GM20000 (cell line): ENCODE measurements around the gene PTPRM.

Experiments used
- DNase-seq: peaks from one replicate; pipeline ENCODE4 v3.0.0; 2012; ENCODE audit warnings: low spot score
- TF ChIP-seq, protein P1 (sequence below): IDR thresholded peaks from 2 replicates; pipeline ENCODE4 v1.5.1; 2012; ENCODE audit warnings: mild to moderate bottlenecking, control low read depth; ENCODE audit errors: extremely low read depth, missing control alignments

PTPRM gene

DNA sequence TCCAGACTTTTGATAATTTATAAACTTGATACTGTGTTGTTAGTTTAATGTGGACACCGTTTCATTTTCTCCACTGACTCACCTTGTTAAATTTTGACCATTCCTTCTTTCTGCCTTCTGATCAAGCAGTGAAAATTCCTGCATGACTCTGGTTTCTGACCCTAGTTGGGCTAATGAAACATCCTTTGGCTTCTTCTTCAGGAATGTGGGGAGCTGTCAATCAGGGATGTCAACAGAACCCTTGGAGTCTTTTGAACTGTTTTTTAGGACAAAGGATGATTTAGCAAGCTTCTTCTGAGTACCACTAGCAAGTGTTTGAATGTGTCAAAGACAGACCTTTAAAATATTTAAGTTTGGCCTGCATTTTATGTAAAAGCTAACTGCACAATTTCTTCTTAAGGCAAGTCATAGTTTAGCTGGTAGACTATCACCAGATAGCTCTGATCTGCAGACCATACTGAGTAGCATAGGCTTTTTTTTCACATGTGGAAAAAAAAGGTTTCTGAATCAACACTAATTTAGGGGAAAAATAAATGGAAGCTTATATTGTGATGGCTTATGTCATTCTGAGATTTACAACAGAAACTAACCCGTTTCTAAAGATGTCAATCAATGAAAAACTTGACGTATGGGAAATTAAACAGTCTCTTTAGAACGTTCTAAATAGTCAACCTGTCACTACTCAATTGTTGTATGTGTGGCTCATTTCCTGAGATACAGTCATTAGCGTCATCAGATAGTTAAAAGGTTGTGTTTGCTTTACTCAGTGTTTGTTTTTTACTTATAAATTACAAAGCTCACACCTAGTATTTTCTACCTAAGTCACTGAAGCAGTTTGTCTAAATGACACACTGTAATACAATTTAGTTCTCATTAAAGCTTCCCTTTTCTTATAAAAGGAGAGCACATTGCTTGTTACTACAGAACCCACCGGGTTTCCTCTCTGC, 311.4 kb downstream of the PTPRM start:
- DNase-seq: no peak
- TF ChIP-seq, protein P1, sequence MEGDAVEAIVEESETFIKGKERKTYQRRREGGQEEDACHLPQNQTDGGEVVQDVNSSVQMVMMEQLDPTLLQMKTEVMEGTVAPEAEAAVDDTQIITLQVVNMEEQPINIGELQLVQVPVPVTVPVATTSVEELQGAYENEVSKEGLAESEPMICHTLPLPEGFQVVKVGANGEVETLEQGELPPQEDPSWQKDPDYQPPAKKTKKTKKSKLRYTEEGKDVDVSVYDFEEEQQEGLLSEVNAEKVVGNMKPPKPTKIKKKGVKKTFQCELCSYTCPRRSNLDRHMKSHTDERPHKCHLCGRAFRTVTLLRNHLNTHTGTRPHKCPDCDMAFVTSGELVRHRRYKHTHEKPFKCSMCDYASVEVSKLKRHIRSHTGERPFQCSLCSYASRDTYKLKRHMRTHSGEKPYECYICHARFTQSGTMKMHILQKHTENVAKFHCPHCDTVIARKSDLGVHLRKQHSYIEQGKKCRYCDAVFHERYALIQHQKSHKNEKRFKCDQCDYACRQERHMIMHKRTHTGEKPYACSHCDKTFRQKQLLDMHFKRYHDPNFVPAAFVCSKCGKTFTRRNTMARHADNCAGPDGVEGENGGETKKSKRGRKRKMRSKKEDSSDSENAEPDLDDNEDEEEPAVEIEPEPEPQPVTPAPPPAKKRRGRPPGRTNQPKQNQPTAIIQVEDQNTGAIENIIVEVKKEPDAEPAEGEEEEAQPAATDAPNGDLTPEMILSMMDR: no peak

DNA sequence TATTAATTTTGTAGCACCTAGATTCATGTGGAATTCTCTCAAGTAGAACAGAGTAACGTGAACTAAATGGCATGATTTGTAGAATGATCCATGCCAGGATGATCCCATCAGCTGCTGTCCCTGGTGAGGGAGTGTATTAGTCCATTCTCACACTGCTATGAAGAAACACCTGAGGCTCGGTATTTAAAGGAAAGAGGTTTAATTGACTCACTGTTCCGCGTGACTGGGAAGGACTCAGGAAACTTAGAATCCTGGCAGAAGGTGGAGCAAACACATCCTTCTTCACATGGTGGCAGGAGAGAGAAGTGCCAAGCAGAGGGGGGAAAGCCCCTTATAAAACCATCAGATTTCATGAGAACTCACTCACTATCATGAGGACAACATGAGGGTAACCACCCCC, 312.6 kb downstream of the PTPRM start:
- TF ChIP-seq, protein P1: no peak
- DNase-seq: no peak

DNA sequence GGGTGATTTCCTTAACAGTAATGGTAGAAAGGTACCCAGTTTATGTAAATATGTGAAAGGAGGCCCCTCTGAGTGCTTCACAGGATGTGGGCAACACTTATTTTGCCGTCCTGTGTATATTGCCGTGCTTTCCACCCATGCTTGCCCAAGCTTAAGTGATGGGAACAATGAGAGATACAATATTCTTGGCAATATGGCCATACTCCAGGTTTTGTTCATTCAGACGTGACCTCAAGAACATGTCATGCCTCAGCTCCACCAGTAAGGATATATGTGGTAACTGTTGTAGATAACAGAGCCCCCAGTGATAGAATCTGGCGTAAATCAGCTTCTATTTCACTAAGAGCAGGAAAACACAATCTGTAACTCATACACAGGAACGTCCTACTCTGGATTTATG, 318.7 kb downstream of the PTPRM start:
- DNase-seq: no peak
- TF ChIP-seq, protein P1: no peak

DNA sequence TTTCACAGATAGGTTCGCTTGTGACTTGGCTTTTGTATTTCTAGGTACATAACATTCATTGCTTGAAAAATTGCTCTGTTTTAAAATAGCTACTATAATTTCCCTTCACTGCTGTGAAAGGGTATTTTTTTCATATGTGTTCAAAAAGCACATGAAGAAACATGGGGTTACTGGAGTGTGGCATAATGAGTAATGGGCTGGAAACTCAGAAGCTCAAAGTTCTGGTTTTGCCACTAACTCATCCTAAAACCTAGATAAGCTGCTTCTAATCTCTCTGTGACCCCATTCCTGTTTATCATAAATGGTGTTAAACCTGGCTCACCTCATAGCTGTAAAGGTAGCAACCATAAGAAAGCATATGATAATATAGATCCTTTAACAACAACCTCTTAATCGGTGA, 319.3 kb downstream of the PTPRM start:
- TF ChIP-seq, protein P1: no peak

DNA sequence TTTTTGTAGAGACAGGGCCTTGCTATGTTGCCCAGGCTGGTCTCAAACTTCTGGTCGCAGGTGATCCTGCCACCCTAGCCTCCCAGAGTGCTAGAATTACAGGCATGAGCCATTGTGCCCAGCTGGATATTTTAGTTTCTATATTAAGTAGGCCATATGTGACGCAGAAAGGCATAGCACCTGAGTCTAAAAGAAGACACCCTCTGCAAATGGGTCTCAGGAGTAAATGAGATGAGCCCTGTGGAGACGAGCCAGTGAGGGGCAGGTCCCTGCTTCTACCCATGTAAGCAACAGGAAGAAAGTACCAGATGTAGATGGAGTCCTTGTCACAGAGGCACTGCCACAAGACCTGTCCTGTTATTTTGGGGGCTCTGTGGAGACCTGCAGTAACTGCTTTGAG, 322.4 kb downstream of the PTPRM start:
- no peak for DNase-seq
- TF ChIP-seq, protein P1: no peak

More for the DNA sequence above, 319.3 kb downstream of the PTPRM start:
- no peak for DNase-seq

DNA sequence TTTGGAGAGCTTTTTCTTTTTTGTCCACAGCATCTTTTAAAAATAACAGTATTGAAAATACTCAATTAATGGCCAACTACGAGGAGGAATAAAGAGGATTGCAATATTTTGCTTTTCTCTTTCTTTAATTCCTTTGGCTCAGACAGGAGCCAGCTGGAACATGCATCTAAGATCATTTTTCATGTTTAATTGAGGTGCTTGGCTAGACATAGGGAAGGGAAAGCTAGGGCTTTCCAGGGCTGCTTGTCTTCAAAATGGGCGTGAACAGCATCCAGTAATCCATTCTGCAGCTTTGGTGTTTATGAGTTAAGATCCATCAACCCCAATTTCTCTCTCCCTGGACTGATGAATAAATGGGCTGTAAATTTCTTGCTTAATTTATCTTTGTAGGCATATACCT, 323.0 kb downstream of the PTPRM start:
- TF ChIP-seq, protein P1: no peak
- DNase-seq: no peak

DNA sequence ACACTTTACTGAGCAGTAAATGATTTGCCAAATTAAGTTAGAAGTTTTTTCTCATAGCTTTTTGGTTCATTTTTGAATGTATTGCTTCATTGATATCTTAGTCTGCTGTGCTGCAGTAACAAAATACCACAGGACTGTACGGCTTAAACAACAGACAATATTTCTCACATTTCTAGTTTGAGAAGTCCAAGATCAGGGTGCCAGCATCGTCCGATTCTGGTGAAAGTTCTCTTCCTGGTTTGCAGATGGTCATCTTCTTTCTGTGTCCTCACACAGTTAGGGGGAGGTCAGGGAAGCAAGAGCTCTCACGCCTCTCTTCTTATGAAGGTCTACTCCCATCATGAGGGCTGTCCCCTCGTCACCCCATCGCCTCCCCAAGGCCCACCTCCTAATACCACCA, 325.4 kb downstream of the PTPRM start:
- no peak for DNase-seq
- TF ChIP-seq, protein P1: no peak
